Measurements from ENCODE around the gene GART.
"Not testable (repeated sequence)": the region's sequence is repeated elsewhere in the genome, so short reads cannot be mapped to it uniquely, and the experiment has no call there.

Gene GART

GRCh38 chr21:33578214-33578613, 36.3 kb upstream of the GART start:
- TF ChIP-seq CTCF (conservative IDR thresholded peaks at IDR 0.05; ENCODE audit: low read depth, low read length), result no peak
- H3K4me3 ChIP-seq (ENCODE audit: low read depth, low read length), result no peak overlapping the region
- peak; percentile 59 for DNase-seq (ENCODE audit: low read depth)

GRCh38 chr21:33576741-33577141, 34.8 kb upstream of the GART start:
- DNase-seq (ENCODE audit: low read depth); H3K4me3 ChIP-seq (ENCODE audit: low read depth, low read length): not testable (repeated sequence)

- no peak for TF ChIP-seq CTCF (conservative IDR thresholded peaks at IDR 0.05; ENCODE audit: low read depth, low read length)
- DNase-seq (ENCODE audit: low read depth), result peak; percentile 62
These were observed 30.4 kb upstream of the GART start for GRCh38 chr21:33572350-33572749.

GRCh38 chr21:33569991-33570390, 28.1 kb upstream of the GART start:
- no peak overlapping the region for H3K4me3 ChIP-seq (ENCODE audit: low read depth, low read length)
- no peak for DNase-seq (ENCODE audit: low read depth)
- TF ChIP-seq CTCF (conservative IDR thresholded peaks at IDR 0.05; ENCODE audit: low read depth, low read length), result no peak

More at GRCh38 chr21:33572350-33572749, 30.4 kb upstream of the GART start:
- no peak overlapping the region for H3K4me3 ChIP-seq (ENCODE audit: low read depth, low read length)

GRCh38 chr21:33568448-33568847, 26.5 kb upstream of the GART start:
- no peak for TF ChIP-seq CTCF (conservative IDR thresholded peaks at IDR 0.05; ENCODE audit: low read depth, low read length)
- no peak for DNase-seq (ENCODE audit: low read depth)
- H3K4me3 ChIP-seq (ENCODE audit: low read depth, low read length), result no peak overlapping the region

- H3K4me3 ChIP-seq (ENCODE audit: low read depth, low read length), result no peak overlapping the region
- DNase-seq (ENCODE audit: low read depth), result no peak
- TF ChIP-seq CTCF (conservative IDR thresholded peaks at IDR 0.05; ENCODE audit: low read depth, low read length), result no peak
These were observed 26.0 kb upstream of the GART start for GRCh38 chr21:33567914-33568313.

GRCh38 chr21:33566514-33566913, 24.6 kb upstream of the GART start:
- no peak overlapping the region for H3K4me3 ChIP-seq (ENCODE audit: low read depth, low read length)
- DNase-seq (ENCODE audit: low read depth), result no peak
- TF ChIP-seq CTCF (conservative IDR thresholded peaks at IDR 0.05; ENCODE audit: low read depth, low read length), result no peak

GRCh38 chr21:33562389-33562788, 20.5 kb upstream of the GART start:
- no peak for TF ChIP-seq CTCF (conservative IDR thresholded peaks at IDR 0.05; ENCODE audit: low read depth, low read length)
- no peak for DNase-seq (ENCODE audit: low read depth)
- H3K4me3 ChIP-seq (ENCODE audit: low read depth, low read length), result no peak overlapping the region

All from choroid plexus epithelial cell (primary cell).